WTC11 (cell line): ENCODE results near the gene SFXN1. TPM values are rescaled to one million over a fixed set of nuclear protein-coding genes. Genes with fewer than 3 reads are reported as not detected.

Source experiments
- ATAC-seq: fragments of 200-7000 bp; cut with Tn5 transposase; 2 replicates; pipeline ENCODE4 v1.10.0; 2021; ENCODE audit warnings: mild to moderate bottlenecking, moderate library complexity
- CTCF ChIA-PET: fragments of 300-600 bp; sonication (Branson Sonifier 250); formaldehyde crosslinking; loops from one replicate; lab custom pipeline; 2021; ENCODE audit warnings: antibody characterized with exemption; lab: Charles Lee
- POLR2A ChIA-PET: fragments of 350-600 bp; sonication (Branson Sonifier 250); formaldehyde crosslinking; loops from one replicate; lab custom pipeline; 2021; ENCODE audit warnings: antibody characterized with exemption; lab: Charles Lee
- DNase-seq: peaks from one replicate; pipeline ENCODE4 v3.0.0; 2021; ENCODE audit warnings: low spot score
- H3K27ac Mint-ChIP-seq: 2 replicates; pipeline ENCODE4 v1.8.0; 2021; ENCODE audit warnings: mixed read lengths
- H3K27me3 Mint-ChIP-seq: 2 replicates; pipeline ENCODE4 v1.8.0; 2021; ENCODE audit warnings: low read depth, mild to moderate bottlenecking, moderate library complexity, mixed read lengths
- H3K36me3 Mint-ChIP-seq: 2 replicates; pipeline ENCODE4 v1.8.0; 2021; ENCODE audit warnings: mixed read lengths
- H3K4me1 Mint-ChIP-seq: 2 replicates; pipeline ENCODE4 v1.8.0; 2022; ENCODE audit warnings: mixed read lengths
- H3K4me3 Mint-ChIP-seq: 2 replicates; pipeline ENCODE4 v1.8.0; 2021; ENCODE audit warnings: mild to moderate bottlenecking, moderate library complexity, mixed read lengths
- H3K9me3 Mint-ChIP-seq: 2 replicates; pipeline ENCODE4 v1.8.0; 2021; ENCODE audit warnings: mixed read lengths
- CBFB ChIP-seq: sonication (generic); formaldehyde crosslinking; IDR thresholded peaks from 2 replicates; pipeline ENCODE4 v1.8.1; 2022; ENCODE audit warnings: mild to moderate bottlenecking, low read depth, missing genetic modification reagents
- ETV6 ChIP-seq: sonication (generic); formaldehyde crosslinking; IDR thresholded peaks from 2 replicates; pipeline ENCODE4 v1.8.1; 2022; ENCODE audit warnings: mild to moderate bottlenecking, missing genetic modification reagents
- FOXK1 ChIP-seq: sonication (generic); formaldehyde crosslinking; IDR thresholded peaks from 2 replicates; pipeline ENCODE4 v1.8.0; 2022; ENCODE audit warnings: mild to moderate bottlenecking, moderate library complexity, missing genetic modification reagents
- GRHL2 ChIP-seq: fragments of 250-450 bp; sonication (Bioruptor Pico); IDR thresholded peaks from 2 replicates; pipeline ENCODE4 v1.8.0; 2022; ENCODE audit warnings: mild to moderate bottlenecking, moderate library complexity; ENCODE audit not compliant: insufficient replicate concordance, severe bottlenecking
- HMGA2 ChIP-seq: fragments of 250-450 bp; sonication (Bioruptor Pico); IDR thresholded peaks from 2 replicates; pipeline ENCODE4 v1.4.0; 2021; ENCODE audit warnings: mild to moderate bottlenecking, moderate library complexity
- JUN ChIP-seq: sonication (generic); formaldehyde crosslinking; IDR thresholded peaks from 2 replicates; pipeline ENCODE4 v1.8.0; 2023; ENCODE audit warnings: mild to moderate bottlenecking, missing genetic modification reagents
- NFE2L1 ChIP-seq: sonication (generic); formaldehyde crosslinking; IDR thresholded peaks from 2 replicates; pipeline ENCODE4 v1.8.1; 2023; ENCODE audit warnings: missing genetic modification reagents
- RELA ChIP-seq: sonication (generic); formaldehyde crosslinking; IDR thresholded peaks from 2 replicates; pipeline ENCODE4 v1.8.1; 2022; ENCODE audit warnings: missing genetic modification reagents, mild to moderate bottlenecking, borderline replicate concordance
- SMAD3 ChIP-seq: sonication (generic); formaldehyde crosslinking; IDR thresholded peaks from 2 replicates; pipeline ENCODE4 v1.8.0; 2022; ENCODE audit warnings: missing genetic modification reagents, mild to moderate bottlenecking, borderline replicate concordance
- TEAD1 ChIP-seq: sonication (generic); formaldehyde crosslinking; IDR thresholded peaks from 2 replicates; pipeline ENCODE4 v1.8.0; 2022; ENCODE audit warnings: mild to moderate bottlenecking, missing genetic modification reagents
- ZNF121 ChIP-seq: sonication (generic); formaldehyde crosslinking; IDR thresholded peaks from 2 replicates; pipeline ENCODE4 v1.8.0; 2023; ENCODE audit warnings: missing genetic modification reagents
- ZNF219 ChIP-seq: sonication (generic); formaldehyde crosslinking; IDR thresholded peaks from 2 replicates; pipeline ENCODE4 v1.8.0; 2023; ENCODE audit warnings: missing genetic modification reagents, mild to moderate bottlenecking, borderline replicate concordance
- total RNA-seq: library from RNA; stranded (reverse); gene quantifications from 3 replicates; pipeline ENCODE4 v1.2.3, GENCODE V29; 2021
- TF ChIP-seq, protein P1 (sequence below): sonication (generic); formaldehyde crosslinking; IDR thresholded peaks from 2 replicates; pipeline ENCODE4 v1.8.0; 2023; ENCODE audit warnings: missing genetic modification reagents
- TF ChIP-seq, protein P2 (sequence below): fragments of 250-450 bp; sonication (Bioruptor Pico); IDR thresholded peaks from 2 replicates; pipeline ENCODE4 v1.9.0; 2021; ENCODE audit warnings: mild to moderate bottlenecking
- TF ChIP-seq, protein P3 (sequence below): sonication (generic); formaldehyde crosslinking; IDR thresholded peaks from 2 replicates; pipeline ENCODE4 v1.8.1; 2023; ENCODE audit warnings: mild to moderate bottlenecking, missing genetic modification reagents, borderline replicate concordance

SFXN1 gene
- total RNA-seq, 1 experiment from 2014 or later, result 82.9 TPM

DNA sequence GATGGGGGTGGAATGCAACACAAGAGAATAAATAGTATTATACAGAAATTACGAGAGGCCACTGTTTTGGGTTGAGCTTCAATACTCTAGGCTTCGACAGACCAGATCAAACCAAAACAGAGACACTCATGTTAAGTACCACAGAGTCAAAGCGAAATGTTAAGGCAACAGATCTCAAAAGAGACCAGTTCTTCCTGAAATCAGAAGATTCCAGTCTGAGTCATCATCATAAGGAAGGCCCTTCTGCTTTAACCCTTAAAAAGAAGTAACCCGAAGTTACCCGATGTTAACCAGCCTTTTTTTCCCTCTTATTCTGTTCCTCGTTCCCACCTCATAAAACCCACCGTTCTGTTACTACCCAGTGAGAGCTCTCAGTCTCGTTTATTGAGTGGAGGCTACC lies 75.9 kb downstream of the SFXN1 start:
- POLR2A ChIA-PET, result no interaction called here
- peaks cover 5% of the 10 kb centered on the region for H3K9me3 Mint-ChIP-seq
- no peak for TF ChIP-seq GRHL2 (CRISPR knock-in tag)
- TF ChIP-seq SMAD3 (CRISPR knock-in tag), result no peak
- TF ChIP-seq RELA (CRISPR knock-in tag), result no peak
- no peak for TF ChIP-seq NFE2L1 (CRISPR knock-in tag)
- no peak for TF ChIP-seq JUN (CRISPR knock-in tag)
- no peak for TF ChIP-seq ZNF121 (CRISPR knock-in tag)
- TF ChIP-seq, protein P1, sequence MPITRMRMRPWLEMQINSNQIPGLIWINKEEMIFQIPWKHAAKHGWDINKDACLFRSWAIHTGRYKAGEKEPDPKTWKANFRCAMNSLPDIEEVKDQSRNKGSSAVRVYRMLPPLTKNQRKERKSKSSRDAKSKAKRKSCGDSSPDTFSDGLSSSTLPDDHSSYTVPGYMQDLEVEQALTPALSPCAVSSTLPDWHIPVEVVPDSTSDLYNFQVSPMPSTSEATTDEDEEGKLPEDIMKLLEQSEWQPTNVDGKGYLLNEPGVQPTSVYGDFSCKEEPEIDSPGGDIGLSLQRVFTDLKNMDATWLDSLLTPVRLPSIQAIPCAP (CRISPR knock-in tag), result no peak
- TF ChIP-seq ETV6 (CRISPR knock-in tag), result no peak
- TF ChIP-seq, protein P2, sequence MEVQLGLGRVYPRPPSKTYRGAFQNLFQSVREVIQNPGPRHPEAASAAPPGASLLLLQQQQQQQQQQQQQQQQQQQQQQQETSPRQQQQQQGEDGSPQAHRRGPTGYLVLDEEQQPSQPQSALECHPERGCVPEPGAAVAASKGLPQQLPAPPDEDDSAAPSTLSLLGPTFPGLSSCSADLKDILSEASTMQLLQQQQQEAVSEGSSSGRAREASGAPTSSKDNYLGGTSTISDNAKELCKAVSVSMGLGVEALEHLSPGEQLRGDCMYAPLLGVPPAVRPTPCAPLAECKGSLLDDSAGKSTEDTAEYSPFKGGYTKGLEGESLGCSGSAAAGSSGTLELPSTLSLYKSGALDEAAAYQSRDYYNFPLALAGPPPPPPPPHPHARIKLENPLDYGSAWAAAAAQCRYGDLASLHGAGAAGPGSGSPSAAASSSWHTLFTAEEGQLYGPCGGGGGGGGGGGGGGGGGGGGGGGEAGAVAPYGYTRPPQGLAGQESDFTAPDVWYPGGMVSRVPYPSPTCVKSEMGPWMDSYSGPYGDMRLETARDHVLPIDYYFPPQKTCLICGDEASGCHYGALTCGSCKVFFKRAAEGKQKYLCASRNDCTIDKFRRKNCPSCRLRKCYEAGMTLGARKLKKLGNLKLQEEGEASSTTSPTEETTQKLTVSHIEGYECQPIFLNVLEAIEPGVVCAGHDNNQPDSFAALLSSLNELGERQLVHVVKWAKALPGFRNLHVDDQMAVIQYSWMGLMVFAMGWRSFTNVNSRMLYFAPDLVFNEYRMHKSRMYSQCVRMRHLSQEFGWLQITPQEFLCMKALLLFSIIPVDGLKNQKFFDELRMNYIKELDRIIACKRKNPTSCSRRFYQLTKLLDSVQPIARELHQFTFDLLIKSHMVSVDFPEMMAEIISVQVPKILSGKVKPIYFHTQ, result no peak
- TF ChIP-seq, protein P3, sequence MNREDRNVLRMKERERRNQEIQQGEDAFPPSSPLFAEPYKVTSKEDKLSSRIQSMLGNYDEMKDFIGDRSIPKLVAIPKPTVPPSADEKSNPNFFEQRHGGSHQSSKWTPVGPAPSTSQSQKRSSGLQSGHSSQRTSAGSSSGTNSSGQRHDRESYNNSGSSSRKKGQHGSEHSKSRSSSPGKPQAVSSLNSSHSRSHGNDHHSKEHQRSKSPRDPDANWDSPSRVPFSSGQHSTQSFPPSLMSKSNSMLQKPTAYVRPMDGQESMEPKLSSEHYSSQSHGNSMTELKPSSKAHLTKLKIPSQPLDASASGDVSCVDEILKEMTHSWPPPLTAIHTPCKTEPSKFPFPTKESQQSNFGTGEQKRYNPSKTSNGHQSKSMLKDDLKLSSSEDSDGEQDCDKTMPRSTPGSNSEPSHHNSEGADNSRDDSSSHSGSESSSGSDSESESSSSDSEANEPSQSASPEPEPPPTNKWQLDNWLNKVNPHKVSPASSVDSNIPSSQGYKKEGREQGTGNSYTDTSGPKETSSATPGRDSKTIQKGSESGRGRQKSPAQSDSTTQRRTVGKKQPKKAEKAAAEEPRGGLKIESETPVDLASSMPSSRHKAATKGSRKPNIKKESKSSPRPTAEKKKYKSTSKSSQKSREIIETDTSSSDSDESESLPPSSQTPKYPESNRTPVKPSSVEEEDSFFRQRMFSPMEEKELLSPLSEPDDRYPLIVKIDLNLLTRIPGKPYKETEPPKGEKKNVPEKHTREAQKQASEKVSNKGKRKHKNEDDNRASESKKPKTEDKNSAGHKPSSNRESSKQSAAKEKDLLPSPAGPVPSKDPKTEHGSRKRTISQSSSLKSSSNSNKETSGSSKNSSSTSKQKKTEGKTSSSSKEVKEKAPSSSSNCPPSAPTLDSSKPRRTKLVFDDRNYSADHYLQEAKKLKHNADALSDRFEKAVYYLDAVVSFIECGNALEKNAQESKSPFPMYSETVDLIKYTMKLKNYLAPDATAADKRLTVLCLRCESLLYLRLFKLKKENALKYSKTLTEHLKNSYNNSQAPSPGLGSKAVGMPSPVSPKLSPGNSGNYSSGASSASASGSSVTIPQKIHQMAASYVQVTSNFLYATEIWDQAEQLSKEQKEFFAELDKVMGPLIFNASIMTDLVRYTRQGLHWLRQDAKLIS (CRISPR knock-in tag), result no peak
- TF ChIP-seq ZNF219 (CRISPR knock-in tag), result no peak
- TF ChIP-seq, all 79 proteins: peak for 0
- Mint-ChIP-seq H3K27me3 (no peaks in the 10 kb centered on the region; the same call in 1 of the 2 replicates), H3K36me3 (peaks cover 3% of the 10 kb centered on the region; the same call in 1 of the 2 replicates), H3K27ac (no peak overlapping the region), H3K4me3 (no peak overlapping the region), H3K4me1 (peaks cover 68% of the 10 kb centered on the region)
- DNase-seq (no peak), ATAC-seq (no peak)
- CTCF ChIA-PET, result interaction anchor here (6.0 kb wide), 1 partner anchor 19 kb away, joined by 48 read pairs; no protein-coding TSS in a partner anchor

DNA sequence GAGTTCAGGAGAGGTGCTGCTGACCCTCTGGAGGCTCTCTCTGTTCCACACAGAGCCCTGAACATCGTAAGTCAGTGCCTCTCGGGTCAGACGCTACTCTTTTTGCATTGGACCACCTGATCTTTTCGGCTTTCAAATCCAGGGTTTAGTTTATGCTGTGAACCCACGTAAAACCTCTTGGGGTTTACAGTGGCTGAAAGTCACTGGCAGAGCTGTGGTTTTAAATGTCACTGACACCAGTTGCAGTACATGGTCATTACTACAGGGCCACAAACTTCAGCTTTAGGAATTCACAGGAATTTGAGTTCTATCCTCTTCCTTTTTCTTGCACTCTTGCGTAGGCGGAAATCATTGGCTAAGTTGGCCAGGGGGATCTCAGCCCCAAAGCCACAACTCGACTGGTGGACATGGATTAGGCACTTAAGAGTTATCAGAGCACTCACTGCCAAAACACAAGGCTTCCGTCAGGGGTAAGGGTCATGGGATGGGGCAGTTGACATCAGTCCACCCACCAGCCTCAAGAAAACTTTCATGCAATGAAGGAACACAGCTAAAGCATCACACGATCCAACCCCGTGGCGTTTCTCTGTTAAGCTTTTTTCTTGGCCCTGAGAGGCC lies 76.9 kb downstream of the SFXN1 start:
- peaks cover 5% of the 10 kb centered on the region for H3K9me3 Mint-ChIP-seq
- H3K4me3 Mint-ChIP-seq, result no peak overlapping the region
- H3K4me1 Mint-ChIP-seq, result peaks cover 68% of the 10 kb centered on the region
- H3K27me3 Mint-ChIP-seq, result no peaks in the 10 kb centered on the region
- ChIA-PET CTCF (interaction anchor here (6.0 kb wide), 1 partner anchor 20 kb away, joined by 48 read pairs; no protein-coding TSS in a partner anchor), POLR2A (no interaction called here)
- peaks cover 3% of the 10 kb centered on the region; the same call in 1 of the 2 replicates for H3K36me3 Mint-ChIP-seq
- peak overlapping the region; percentile 30 for H3K27ac Mint-ChIP-seq
- DNase-seq (no peak), ATAC-seq (no peak)
- TF ChIP-seq HMGA2 (CRISPR knock-in tag), result no peak
- TF ChIP-seq CBFB, result no peak

DNA sequence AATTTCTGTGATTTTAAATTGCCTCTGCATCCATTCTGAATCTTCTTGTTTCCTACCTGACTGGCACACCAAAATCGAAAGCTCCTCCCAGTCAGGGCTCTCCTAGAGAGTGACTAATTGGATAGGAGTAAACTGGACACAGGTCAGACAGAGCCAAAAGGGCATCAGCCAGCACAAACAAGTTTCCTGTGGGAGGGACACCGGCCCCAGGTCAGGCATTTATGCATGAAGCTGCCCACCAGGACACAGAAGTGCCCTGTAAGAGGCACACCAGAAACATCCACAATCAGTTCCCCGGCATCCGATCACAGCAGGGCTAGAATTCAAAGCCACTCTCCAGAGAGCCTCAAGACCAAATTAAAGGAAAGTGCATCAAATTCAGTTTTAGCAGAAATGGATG lies 78.4 kb downstream of the SFXN1 start:
- DNase-seq, result no peak
- POLR2A ChIA-PET, result interaction anchor here (1.0 kb wide), 1 partner anchor 9 kb away, joined by 4 read pairs; no protein-coding TSS in a partner anchor
- CTCF ChIA-PET, result interaction anchor here (0.6 to 6.0 kb wide), 6 partner anchors 16 to 173 kb away, joined by 3 to 48 read pairs (median 5); no protein-coding TSS in a partner anchor

More for the DNA sequence above, 78.4 kb downstream of the SFXN1 start:
- peak overlapping the region; percentile 37; the same call in 1 of the 2 replicates for H3K4me3 Mint-ChIP-seq
- H3K36me3 Mint-ChIP-seq, result no peaks in the 10 kb centered on the region
- H3K27me3 Mint-ChIP-seq, result no peaks in the 10 kb centered on the region
- peaks cover 70% of the 10 kb centered on the region for H3K4me1 Mint-ChIP-seq
- TF ChIP-seq TEAD1 (CRISPR knock-in tag) (peak; percentile 57; the same call in 1 of the 2 replicates), JUN (CRISPR knock-in tag) (no peak), FOXK1 (CRISPR knock-in tag) (no peak)
- no peaks in the 10 kb centered on the region for H3K9me3 Mint-ChIP-seq
- H3K27ac Mint-ChIP-seq, result peak overlapping the region; percentile 86
- ATAC-seq, result peak; percentile 17
